B cell (primary cell): ENCODE data around the gene PRKN. TPM values are rescaled to one million over a fixed set of nuclear protein-coding genes. Genes with fewer than 3 reads are reported as not detected.

Experiments used
- ATAC-seq: fragments of 200-7000 bp; cut with Tn5 transposase; one replicate; pipeline ENCODE4 v1.10.0; 2021; ENCODE audit warnings: low read depth, mild to moderate bottlenecking, moderate number of reproducible peaks, moderate library complexity
- CTCF ChIA-PET: fragments of 350-600 bp; sonication (Branson Sonifier 250); formaldehyde crosslinking; loops from one replicate; lab custom pipeline; 2021; ENCODE audit warnings: antibody characterized with exemption, inconsistent platforms; lab: Charles Lee
- POLR2A ChIA-PET: fragments of 350-600 bp; sonication (Branson Sonifier 250); formaldehyde crosslinking; loops from one replicate; lab custom pipeline; 2021; ENCODE audit warnings: antibody characterized with exemption; lab: Charles Lee
- DNase-seq: peaks from one replicate; pipeline ENCODE4 v3.0.0; 2013
- H2AFZ ChIP-seq: 2 replicates; pipeline ENCODE4 v1.6.1; 2012; ENCODE audit warnings: mild to moderate bottlenecking, low read depth, low read length; ENCODE audit not compliant: insufficient read depth, poor library complexity, severe bottlenecking
- H3K27ac ChIP-seq, 2 donors: 1 replicate in 1 of 2; 2 replicates in 1 of 2; pipeline ENCODE4 v1.5.1; 2012 to 2013; ENCODE audit warnings: low read length in 2 of 2, mild to moderate bottlenecking in 2 of 2, moderate library complexity in 1 of 2
- H3K27me3 ChIP-seq, 4 experiments: fragments of 200-600 bp in 1 of 4; sonication (generic) in 1 of 4; replicated peaks in 1 of 4; 1 replicate in 2 of 4; 2 replicates in 2 of 4; pipeline versions ENCODE4 v1.6.1 to v1.7.0; 2013 to 2016; ENCODE audit warnings: low read length in 3 of 4, mild to moderate bottlenecking in 2 of 4, mixed read lengths in 1 of 4, moderate library complexity in 1 of 4; ENCODE audit not compliant: insufficient read depth in 4 of 4, control insufficient read depth in 3 of 4; ENCODE audit errors: control extremely low read depth in 1 of 4
- H3K36me3 ChIP-seq, 2 experiments: replicated peaks in 1 of 2; 1 replicate in 1 of 2; 2 replicates in 1 of 2; pipeline versions ENCODE4 v1.6.1 to v1.7.1; 2013; ENCODE audit warnings: low read length in 1 of 2; ENCODE audit not compliant: insufficient read depth in 2 of 2, control insufficient read depth in 1 of 2; ENCODE audit errors: control extremely low read depth in 1 of 2, extremely low read depth in 1 of 2
- H3K4me1 ChIP-seq, 2 donors: fragments of 200-600 bp in 1 of 2; sonication (generic) in 1 of 2; 1 replicate in 1 of 2; 2 replicates in 1 of 2; pipeline versions ENCODE4 v1.5.1 to v1.6.1; 2013 to 2017; ENCODE audit warnings: low read length in 2 of 2; ENCODE audit not compliant: control insufficient read depth in 2 of 2, insufficient read depth in 2 of 2
- H3K4me2 ChIP-seq: replicated peaks from 2 replicates; pipeline ENCODE3; 2012; ENCODE audit warnings: mild to moderate bottlenecking, low read depth, low read length; ENCODE audit not compliant: poor library complexity, severe bottlenecking
- H3K4me3 ChIP-seq, 5 experiments: fragments of 200-600 bp in 1 of 5; sonication (generic) in 1 of 5; 1 replicate in 3 of 5; 2 replicates in 2 of 5; pipeline versions ENCODE4 v1.5.1 to v1.7.0; 2011 to 2016; ENCODE audit warnings: low read length in 4 of 5, mild to moderate bottlenecking in 4 of 5, low read depth in 2 of 5, control low read depth in 1 of 5, moderate library complexity in 1 of 5; ENCODE audit not compliant: insufficient read depth in 1 of 5; ENCODE audit errors: control extremely low read depth in 1 of 5, extremely low read depth in 1 of 5
- H3K79me2 ChIP-seq: fragments of 200-600 bp; sonication (generic); one replicate; pipeline ENCODE4 v1.6.0; 2016; ENCODE audit warnings: low read length; ENCODE audit not compliant: control insufficient read depth, insufficient read depth
- H3K9ac ChIP-seq: fragments of 200-600 bp; sonication (generic); 2 replicates; pipeline ENCODE4 v1.6.1; 2017; ENCODE audit warnings: mild to moderate bottlenecking, low read length, moderate library complexity
- H3K9me3 ChIP-seq, 3 donors: one replicate each; pipeline versions ENCODE4 v1.6.1 to v1.7.1; 2013; ENCODE audit warnings: low read length in 2 of 3; ENCODE audit not compliant: control insufficient read depth in 2 of 3, insufficient read depth in 1 of 3; ENCODE audit errors: control extremely low read depth in 1 of 3
- H4K20me1 ChIP-seq: 2 replicates; pipeline ENCODE4 v1.6.0; 2012; ENCODE audit warnings: mild to moderate bottlenecking, low read length; ENCODE audit not compliant: insufficient read depth, control insufficient read depth, poor library complexity, severe bottlenecking
- H3K27ac Mint-ChIP-seq: one replicate; pipeline ENCODE4 v1.8.0; 2021; ENCODE audit warnings: mixed read lengths
- H3K27me3 Mint-ChIP-seq: one replicate; pipeline ENCODE4 v1.8.0; 2021; ENCODE audit warnings: mixed read lengths
- H3K4me1 Mint-ChIP-seq: one replicate; pipeline ENCODE4 v1.8.0; 2021; ENCODE audit warnings: mixed read lengths
- H3K4me3 Mint-ChIP-seq: one replicate; pipeline ENCODE4 v1.8.0; 2021; ENCODE audit warnings: mixed read lengths
- H3K9me3 Mint-ChIP-seq: one replicate; pipeline ENCODE4 v1.8.0; 2022; ENCODE audit warnings: mixed read lengths; ENCODE audit not compliant: insufficient read depth
- CTCF ChIP-seq: fragments of 200-600 bp; IDR thresholded peaks from one replicate; pipeline ENCODE4 v1.8.0; 2022; ENCODE audit warnings: antibody characterized with exemption, mild to moderate bottlenecking
- EZH2 ChIP-seq: IDR thresholded peaks from 2 replicates; pipeline ENCODE4 v1.6.1; 2012; ENCODE audit warnings: borderline replicate concordance, low read depth, mild to moderate bottlenecking, moderate library complexity, low read length; ENCODE audit not compliant: insufficient read depth, poor library complexity, severe bottlenecking
- WGBS: methylation state at CpG from one replicate; pipeline ENCODE4 v1.1.5; 2013; ENCODE audit warnings: missing lambda C conversion rate; ENCODE audit not compliant: insufficient coverage; 5-methylcytosine and 5-hydroxymethylcytosine counted together
- intact Hi-C: fragments of 100-400 bp; cut with micrococcal nuclease; formaldehyde crosslinking; loops from one replicate; pipeline ENCODE4 v1.10.0; 2022
- polyA plus RNA-seq: library from polyadenylated mRNA; depleted of rRNA; stranded (reverse); fragments of >200 nt; gene quantifications from 2 replicates; pipeline ENCODE4 v1.2.3, GENCODE V29; 2012
- total RNA-seq, 2 donors: library from RNA; stranded (reverse); fragments of 120-200 nt in 1 of 2; gene quantifications; 1 replicate in 1 of 2; 2 replicates in 1 of 2; pipeline versions ENCODE4 v1.2.3 to v1.2.4, GENCODE V29; 2013 to 2022

The PRKN gene
- total and polyA plus RNA-seq, 2 donors (not counting 1 experiment from before 2014, with no cell fraction given) = 1.6 to 6.2 TPM

- Histone ChIP-seq H4K20me1 (no peaks in the 10 kb centered on the region), H2AFZ (no peak overlapping the region), H3K4me3 (no peak overlapping the region), H3K9ac (no peak overlapping the region), H3K4me1 (no peaks in the 10 kb centered on the region), H3K9me3 (no peaks in the 10 kb centered on the region), H3K79me2 (no peaks in the 10 kb centered on the region), H3K4me2 (no peak overlapping the region), H3K27ac (no peak overlapping the region), H3K36me3 (no peaks in the 10 kb centered on the region), H3K27me3 (no peaks in the 10 kb centered on the region)
- DNase-seq (no peak), ATAC-seq (no peak)
- Mint-ChIP-seq H3K27me3 (peaks cover 3% of the 10 kb centered on the region), H3K9me3 (no peaks in the 10 kb centered on the region), H3K27ac (no peak overlapping the region), H3K4me1 (no peaks in the 10 kb centered on the region), H3K4me3 (no peak overlapping the region)
- intact Hi-C loops = loop anchor here (10.0 kb wide), 1 partner anchor 1513 kb away; no protein-coding TSS in a partner anchor
- TF ChIP-seq CTCF (no peak), EZH2 (no peak)
- 89% methylated on average over 7 of the region's 12 CpGs for whole genome bisulfite sequencing
- ChIA-PET CTCF (interaction anchor here (0.9 to 8.5 kb wide), 3 partner anchors 9 to 449 kb away, joined by 3 to 252 read pairs (median 3); no protein-coding TSS in a partner anchor), POLR2A (no interaction called here)
These were observed 1349.5 kb downstream of the PRKN start for GRCh38 chr6:161378115-161378514.

GRCh38 chr6:161377116-161377515 is 1350.5 kb downstream of the PRKN start:
- no peaks in the 10 kb centered on the region for H3K27me3 ChIP-seq
- H3K4me3 ChIP-seq = no peak overlapping the region
- TF ChIP-seq EZH2 = no peak
- ChIA-PET POLR2A (no interaction called here), CTCF (interaction anchor here (1.1 to 8.5 kb wide), 3 partner anchors 9 to 448 kb away, joined by 3 to 252 read pairs (median 3); no protein-coding TSS in a partner anchor)
- no peaks in the 10 kb centered on the region for H3K36me3 ChIP-seq
- H2AFZ ChIP-seq = no peak overlapping the region
- Mint-ChIP-seq H3K4me3 (no peak overlapping the region), H3K9me3 (no peaks in the 10 kb centered on the region), H3K27me3 (peaks cover 3% of the 10 kb centered on the region), H3K4me1 (no peaks in the 10 kb centered on the region), H3K27ac (no peak overlapping the region)
- no peak for ATAC-seq
- WGBS = 94% methylated on average over 12 of the region's 13 CpGs
- no peaks in the 10 kb centered on the region for H3K9me3 ChIP-seq
- DNase-seq = no peak
- H3K27ac ChIP-seq = no peak overlapping the region
- no peaks in the 10 kb centered on the region for H3K4me1 ChIP-seq
- no peak overlapping the region for H3K9ac ChIP-seq
- no peak overlapping the region for H3K4me2 ChIP-seq
- no peaks in the 10 kb centered on the region for H3K79me2 ChIP-seq
- intact Hi-C loops = loop anchor here (10.0 kb wide), 1 partner anchor 1512 kb away; no protein-coding TSS in a partner anchor
- no peaks in the 10 kb centered on the region for H4K20me1 ChIP-seq
